ENCODE results near the gene TAS2R43. TPM values are rescaled to one million over a fixed set of nuclear protein-coding genes. Genes with fewer than 3 reads are reported as not detected.

The TAS2R43 gene
- total and polyA plus RNA-seq, 10 of the 15 experiments (the other 5 are each of a cell fraction or from before 2014, with no cell fraction given) = 0.09 to 2.1 (median 0.80) TPM; not detected in 5

DNA sequence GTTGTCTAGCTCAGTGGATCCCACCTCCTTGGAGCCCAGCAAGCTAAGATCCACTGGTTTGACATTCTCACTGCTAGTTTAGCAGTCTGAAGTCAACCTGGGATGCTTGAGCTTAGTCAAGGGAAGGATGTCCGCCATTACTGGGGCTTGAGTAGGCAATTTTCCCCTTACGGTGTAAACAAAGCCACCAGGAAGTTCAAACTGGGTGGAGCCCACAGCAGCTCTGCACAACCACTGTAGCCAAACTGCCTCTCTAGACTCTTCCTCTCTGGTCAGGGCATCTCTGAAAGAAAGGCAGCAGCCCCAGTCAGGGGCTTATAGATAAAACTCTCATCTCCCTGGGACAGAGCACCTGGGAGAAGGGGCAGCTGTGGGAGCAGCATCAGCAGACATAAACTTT lies 16.7 kb upstream of the TAS2R43 start:
- in situ Hi-C loops (cut with MboI) = no loop called here
- SMC1A ChIA-PET (ENCODE audit: uncharacterized antibody, unreplicated experiment) = no interaction called here
- 93% methylated on average over 2 of the region's 2 CpGs for WGBS (ENCODE audit: insufficient coverage, insufficient replicate concordance, low lambda C conversion rate, missing lambda C conversion rate)
- Histone ChIP-seq H3K9ac (ENCODE audit: control insufficient read depth, insufficient read depth, low read length) (no peak overlapping the region), H2AFZ (ENCODE audit: control insufficient read depth, low read depth, low read length) (no peak overlapping the region), H3K4me3 (no peak overlapping the region), H3K79me2 (ENCODE audit: control insufficient read depth, insufficient read depth, low read length) (no peaks in the 10 kb centered on the region; the same call in none of the 2 replicates), H3K27ac (ENCODE audit: control insufficient read depth, insufficient read depth) (no peak overlapping the region), H4K20me1 (ENCODE audit: control insufficient read depth, insufficient read depth) (no peaks in the 10 kb centered on the region), H3K9me3 (replicated peaks; ENCODE audit: control insufficient read depth, insufficient read depth, low read length) (peaks cover 7% of the 10 kb centered on the region), H3K36me3 (ENCODE audit: control insufficient read depth in 2 of 2, insufficient read depth in 2 of 2, low read length in 1 of 2) (peaks cover 0 to 2% of the 10 kb centered on the region in 2 experiments; a peak in 2 of 4 replicates), H3K27me3 (replicated peaks in 1 of 2; ENCODE audit: control insufficient read depth in 2 of 2, insufficient read depth in 2 of 2, low read length in 1 of 2) (no peaks in the 10 kb centered on the region), H3K4me2 (ENCODE audit: control insufficient read depth, insufficient read depth) (no peak overlapping the region), H3K4me1 (ENCODE audit: control insufficient read depth, insufficient read depth, low read length) (no peaks in the 10 kb centered on the region)
- RAD21 ChIA-PET (ENCODE audit: unreplicated experiment) = no interaction called here
- POLR2A ChIA-PET = no interaction called here
- no peak for TF ChIP-seq IKZF2 (IDR thresholded peaks at IDR 0.05)
- no peak for TF ChIP-seq NFXL1 (IDR thresholded peaks at IDR 0.05; ENCODE audit: borderline replicate concordance)
- TF ChIP-seq MXI1 (IDR thresholded peaks at IDR 0.05; ENCODE audit: low read depth, low read length) = no peak
- no peak for TF ChIP-seq PRDM15 (CRISPR knock-in tag; IDR thresholded peaks at IDR 0.05)
- TF ChIP-seq NR2F1 (conservative IDR thresholded peaks at IDR 0.05) = no peak
- no peak for TF ChIP-seq EED (IDR thresholded peaks at IDR 0.05; ENCODE audit: low read depth)
- TF ChIP-seq ZNF24 (IDR thresholded peaks at IDR 0.05) = no peak
- no peak for TF ChIP-seq EP300 (IDR thresholded peaks at IDR 0.05; ENCODE audit: borderline replicate concordance in 1 of 2, control insufficient read depth in 1 of 2, low read depth in 2 of 2, low read length in 2 of 2)
- no peak for TF ChIP-seq RB1 (IDR thresholded peaks at IDR 0.05; ENCODE audit: borderline replicate concordance)
- TF ChIP-seq, protein P1, sequence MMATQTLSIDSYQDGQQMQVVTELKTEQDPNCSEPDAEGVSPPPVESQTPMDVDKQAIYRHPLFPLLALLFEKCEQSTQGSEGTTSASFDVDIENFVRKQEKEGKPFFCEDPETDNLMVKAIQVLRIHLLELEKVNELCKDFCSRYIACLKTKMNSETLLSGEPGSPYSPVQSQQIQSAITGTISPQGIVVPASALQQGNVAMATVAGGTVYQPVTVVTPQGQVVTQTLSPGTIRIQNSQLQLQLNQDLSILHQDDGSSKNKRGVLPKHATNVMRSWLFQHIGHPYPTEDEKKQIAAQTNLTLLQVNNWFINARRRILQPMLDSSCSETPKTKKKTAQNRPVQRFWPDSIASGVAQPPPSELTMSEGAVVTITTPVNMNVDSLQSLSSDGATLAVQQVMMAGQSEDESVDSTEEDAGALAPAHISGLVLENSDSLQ (IDR thresholded peaks at IDR 0.05) = no peak
- TF ChIP-seq SIX5 (IDR thresholded peaks at IDR 0.05; ENCODE audit: low read depth, low read length, severe bottlenecking) = no peak
- no peak for TF ChIP-seq PAX5 (IDR thresholded peaks at IDR 0.05; ENCODE audit: borderline replicate concordance, low read depth, low read length)
- DNase-seq (ENCODE audit: low read depth, low spot score) (no peak), ATAC-seq (no peak), FAIRE-seq (no peak)
- BruUV-seq (replicated peaks) = no TSS peak
- CTCF ChIA-PET = no interaction called here
- intact Hi-C loops (cut with micrococcal nuclease; ENCODE audit: unreplicated experiment) = no loop called here
